ENCODE results near the gene CDC6.

CDC6 gene

DNA sequence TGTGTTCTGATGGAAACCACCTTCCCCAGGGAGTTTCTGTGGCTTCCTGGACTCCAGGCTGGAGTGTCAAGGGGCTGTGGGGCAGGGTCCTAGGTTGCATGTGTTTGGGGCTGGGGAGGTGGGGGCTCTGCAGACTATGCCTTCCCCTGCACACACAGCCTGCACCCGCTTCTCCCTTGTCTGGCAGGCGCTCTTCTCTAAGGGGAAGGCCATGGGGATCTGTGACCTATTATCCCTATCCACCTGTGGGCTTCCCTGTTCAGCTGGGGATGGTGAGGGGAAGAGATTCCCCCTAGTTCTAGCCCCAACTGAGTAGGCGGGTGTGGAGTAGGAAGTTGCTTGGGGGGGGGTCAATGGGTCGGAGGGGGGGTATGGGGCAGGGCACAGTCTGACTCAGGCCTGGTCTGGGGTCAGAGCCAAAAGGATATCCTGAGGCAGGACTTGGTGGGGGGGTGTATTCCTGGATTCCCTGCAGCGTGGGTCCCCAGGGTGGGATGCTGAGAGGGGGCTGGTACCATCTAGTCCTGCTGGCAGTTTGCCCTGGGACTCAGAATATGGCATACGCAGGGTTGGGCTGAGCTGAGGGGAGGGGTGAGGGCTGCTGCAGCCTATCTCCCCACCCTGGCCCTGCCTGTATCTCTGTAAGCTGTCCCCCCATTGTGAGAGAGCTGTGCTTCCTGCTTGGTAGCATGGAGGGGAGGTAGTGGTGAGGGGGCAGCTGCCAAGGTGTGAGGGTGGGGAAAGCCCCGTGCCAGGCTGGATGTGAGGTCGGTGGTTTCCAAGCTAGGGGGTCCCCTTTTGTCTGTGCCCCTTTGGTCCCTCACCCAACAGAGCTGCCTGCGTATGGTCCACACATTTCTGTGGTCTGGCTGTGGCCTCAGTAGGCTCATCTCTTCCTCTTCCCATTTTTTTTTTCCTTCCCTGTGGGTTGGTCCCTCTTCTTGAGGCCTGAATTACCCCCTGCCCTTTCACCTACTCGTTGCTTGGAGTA lies 36.0 kb downstream of the CDC6 start:
- DNase-seq (ENCODE audit: low spot score) = peak; percentile 90

GRCh38 chr17:40325156-40326013 lies 37.7 kb downstream of the CDC6 start:
- no peak for DNase-seq (ENCODE audit: low spot score)

GRCh38 chr17:40326014-40326831 lies 38.5 kb downstream of the CDC6 start:
- no peak for DNase-seq (ENCODE audit: low spot score)

DNA sequence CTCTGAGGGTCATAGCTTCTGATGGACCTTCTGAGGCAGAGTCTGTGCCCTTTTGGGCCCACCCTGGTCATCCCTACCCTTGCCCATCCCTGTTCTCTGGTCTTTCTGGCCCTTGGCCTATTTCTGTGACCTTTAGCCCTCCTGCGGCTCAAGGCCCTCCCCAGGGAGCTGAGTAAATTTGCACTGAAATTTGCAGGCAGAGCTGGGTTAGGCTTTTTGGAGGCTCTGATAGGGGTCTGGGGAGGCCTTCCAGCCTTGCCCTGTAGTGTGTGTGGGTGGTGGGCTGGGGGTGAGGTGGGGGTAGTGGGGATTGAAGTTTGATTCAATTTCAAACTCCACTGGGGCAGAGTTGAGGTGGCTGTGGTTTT lies 39.1 kb downstream of the CDC6 start:
- DNase-seq (ENCODE audit: low spot score) = no peak

GRCh38 chr17:40327244-40327729 lies 39.6 kb downstream of the CDC6 start:
- DNase-seq (ENCODE audit: low spot score) = no peak

DNA sequence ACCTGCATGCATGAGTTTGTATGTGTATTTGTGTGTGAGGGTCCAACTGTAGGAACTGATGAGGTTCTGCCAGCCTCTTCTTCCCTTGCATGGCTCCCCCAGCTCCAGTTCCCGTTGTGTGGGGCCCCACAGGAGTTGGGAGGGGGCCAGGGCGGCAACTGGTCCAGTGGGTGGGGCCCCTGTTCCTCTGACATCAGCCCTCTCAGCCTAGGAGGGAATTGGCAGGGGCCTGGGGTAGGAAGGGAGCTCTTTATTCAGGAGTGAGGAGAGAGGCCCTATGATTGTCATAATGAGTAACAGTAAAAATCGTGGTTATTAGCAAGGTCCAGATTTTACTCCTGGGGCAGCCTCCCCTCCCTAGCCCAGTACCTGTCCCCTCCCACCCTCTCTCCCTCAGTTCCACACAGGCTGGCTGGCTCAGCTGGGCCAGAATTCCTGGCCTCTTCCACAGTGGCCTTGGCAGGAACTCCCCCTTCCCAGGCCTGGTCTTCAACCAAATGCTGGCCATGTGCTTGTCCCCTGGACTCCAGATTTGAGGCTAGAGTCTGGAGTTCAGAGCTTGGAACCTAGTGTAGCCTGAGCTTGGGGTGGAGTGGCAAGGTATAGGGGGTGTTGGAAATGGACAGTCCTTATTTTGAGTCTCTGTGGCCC lies 40.2 kb downstream of the CDC6 start:
- DNase-seq (ENCODE audit: low spot score) = no peak

GRCh38 chr17:40328386-40328766 lies 40.7 kb downstream of the CDC6 start:
- no peak for DNase-seq (ENCODE audit: low spot score)

- no peak for DNase-seq (ENCODE audit: low spot score)
Observed at GRCh38 chr17:40329839-40330794, 42.4 kb downstream of the CDC6 start.

GRCh38 chr17:40330850-40331470 lies 43.3 kb downstream of the CDC6 start:
- no peak for DNase-seq (ENCODE audit: low spot score)

- DNase-seq (ENCODE audit: low spot score) = no peak
Observed at GRCh38 chr17:40331743-40332641, 44.3 kb downstream of the CDC6 start.

DNA sequence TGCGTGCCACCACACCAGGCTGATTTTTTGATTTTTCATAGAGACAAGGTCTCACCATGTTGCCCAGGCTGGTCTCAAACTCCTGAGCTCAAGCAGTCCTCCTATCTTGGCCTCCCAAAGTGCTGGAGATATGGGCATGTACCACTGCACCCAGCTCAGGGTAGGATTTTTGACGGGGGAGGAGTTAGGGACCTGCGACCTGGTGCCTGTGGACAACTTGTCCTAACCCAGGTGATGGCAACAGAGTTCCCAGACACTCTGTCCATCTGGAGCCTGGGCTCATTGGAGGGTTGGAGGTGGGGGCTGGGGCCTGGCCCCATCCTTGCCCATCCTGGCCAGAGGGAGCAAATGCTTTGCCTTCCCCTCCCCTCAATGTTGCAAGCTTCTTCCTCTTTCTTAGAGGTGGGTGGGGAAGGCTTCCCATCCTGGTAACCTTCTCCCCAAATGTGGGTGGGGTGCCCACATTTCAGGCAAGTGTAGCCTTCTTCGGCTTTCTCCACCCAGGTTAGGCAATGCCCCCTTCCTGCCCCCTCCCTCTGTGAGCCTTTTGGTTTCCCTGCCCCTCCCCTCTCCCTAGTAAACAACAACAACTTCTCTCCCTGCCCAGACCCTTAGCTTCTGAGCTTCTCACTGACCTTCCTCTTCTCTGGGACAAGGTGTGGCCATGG lies 46.2 kb downstream of the CDC6 start:
- no peak for DNase-seq (ENCODE audit: low spot score)

- DNase-seq (ENCODE audit: low spot score) = no peak
Observed at GRCh38 chr17:40335620-40336019, 47.9 kb downstream of the CDC6 start.

GRCh38 chr17:40337351-40337750 lies 49.7 kb downstream of the CDC6 start:
- no peak for DNase-seq (ENCODE audit: low spot score)

DNA sequence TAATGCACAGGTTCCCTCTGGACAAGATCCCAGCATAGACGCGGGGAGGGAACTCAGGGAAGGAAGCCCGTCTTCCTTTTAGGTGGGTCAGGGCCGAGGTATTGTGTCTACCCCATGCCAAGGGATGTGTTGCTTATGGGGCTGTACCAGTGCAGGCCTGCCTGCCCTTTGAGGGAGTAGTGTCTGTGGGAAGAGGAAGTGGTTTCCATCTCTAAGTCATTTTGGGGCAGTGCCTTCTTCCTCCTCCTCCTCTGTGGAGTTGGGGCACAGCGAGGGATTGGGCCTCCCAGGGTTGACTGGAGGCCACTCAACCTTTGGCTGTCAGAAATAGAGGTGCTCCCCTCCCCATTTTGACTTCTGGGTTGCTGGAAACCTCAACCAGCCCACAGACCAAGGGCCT lies 50.4 kb downstream of the CDC6 start:
- DNase-seq (ENCODE audit: low spot score) = no peak

GRCh38 chr17:40338941-40339649 lies 51.4 kb downstream of the CDC6 start:
- no peak for DNase-seq (ENCODE audit: low spot score)

DNA sequence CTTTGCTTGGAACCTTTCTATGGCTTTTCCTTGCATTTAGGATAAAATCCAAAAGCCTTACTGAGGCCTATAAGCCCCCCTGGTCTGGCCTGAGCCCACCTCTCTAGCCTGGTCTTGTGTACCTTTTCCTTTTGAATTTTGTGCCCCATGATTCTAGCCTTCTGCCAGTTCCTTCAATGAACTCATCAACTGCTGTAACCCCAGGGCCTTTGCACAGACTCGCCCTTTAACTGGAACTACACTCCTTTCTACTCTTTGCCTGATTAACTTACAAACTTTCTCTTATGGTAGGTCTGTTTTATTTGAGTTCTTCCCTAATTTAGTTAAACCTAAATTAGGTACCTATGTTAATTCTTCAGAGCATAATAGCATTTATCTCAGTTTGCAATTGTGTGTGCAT lies 52.6 kb downstream of the CDC6 start:
- DNase-seq (ENCODE audit: low spot score) = no peak

All from kidney capillary endothelial cell (primary cell).